HL-60 (cell line): ENCODE data around the gene CACNB3.

Experiments
- DNase-seq, 2 experiments: peaks; one replicate each; pipeline ENCODE4 v3.0.0-alpha.2; 2010 to 2020; ENCODE audit warnings: low read depth in 1 of 2, low spot score in 1 of 2
- H3K27ac ChIP-seq: fragments of 250-450 bp; sonication (Bioruptor Pico); replicated peaks from 2 replicates; pipeline ENCODE4 v1.5.1; 2020; ENCODE audit warnings: mild to moderate bottlenecking, moderate library complexity
- H3K27me3 ChIP-seq: fragments of 250-450 bp; sonication (Bioruptor Pico); 2 replicates; pipeline ENCODE4 v1.5.1; 2021; ENCODE audit warnings: mild to moderate bottlenecking, moderate library complexity; ENCODE audit not compliant: insufficient read depth, poor library complexity, severe bottlenecking
- H3K4me3 ChIP-seq: replicated peaks from 2 replicates; pipeline ENCODE4 v1.5.1; 2011; ENCODE audit warnings: mild to moderate bottlenecking, control low read depth, low read length; ENCODE audit not compliant: insufficient read depth
- GABPA ChIP-seq: IDR thresholded peaks from 2 replicates; pipeline ENCODE4 v1.6.1; 2012; ENCODE audit warnings: low read depth
- POLR2AphosphoS5 ChIP-seq: IDR thresholded peaks from 2 replicates; pipeline ENCODE4 v1.6.1; 2012; ENCODE audit warnings: low read depth
- SPI1 ChIP-seq: IDR thresholded peaks from 2 replicates; pipeline ENCODE4 v1.6.1; 2012; ENCODE audit warnings: low read depth, mild to moderate bottlenecking, borderline replicate concordance
- TF ChIP-seq, protein P1 (sequence below): IDR thresholded peaks from 2 replicates; pipeline ENCODE4 v1.6.1; 2012; ENCODE audit warnings: low read depth; ENCODE audit not compliant: insufficient replicate concordance
- TF ChIP-seq, protein P2 (sequence below): IDR thresholded peaks from one replicate; pipeline ENCODE4 v1.5.1; 2011; ENCODE audit warnings: low read length, control low read depth, inconsistent platforms; ENCODE audit not compliant: insufficient read depth

Gene CACNB3

DNA sequence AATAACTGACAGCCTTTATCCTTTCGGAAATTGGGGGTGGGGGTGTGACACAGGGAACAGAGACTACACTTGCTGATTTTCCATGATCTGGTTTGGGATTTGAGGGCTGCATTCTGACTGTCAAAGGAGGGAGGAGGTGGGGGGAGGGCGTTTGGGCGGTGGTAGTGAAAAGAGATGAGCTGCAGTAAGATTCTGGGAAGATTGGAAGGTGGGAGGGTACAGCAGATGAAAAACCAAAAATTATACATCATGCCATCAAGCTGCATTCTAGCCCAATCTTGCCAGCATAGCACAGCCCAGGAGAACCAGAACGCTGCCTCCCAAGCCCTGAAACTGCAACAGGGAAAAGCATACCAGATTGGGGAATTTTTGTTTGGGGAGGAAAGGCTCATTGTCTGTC, 45.0 kb downstream of the CACNB3 start:
- no peak overlapping the region for H3K4me3 ChIP-seq
- no peaks in the 10 kb centered on the region for H3K27me3 ChIP-seq
- TF ChIP-seq POLR2AphosphoS5 (no peak), SPI1 (no peak), GABPA (no peak)
- TF ChIP-seq, protein P1, sequence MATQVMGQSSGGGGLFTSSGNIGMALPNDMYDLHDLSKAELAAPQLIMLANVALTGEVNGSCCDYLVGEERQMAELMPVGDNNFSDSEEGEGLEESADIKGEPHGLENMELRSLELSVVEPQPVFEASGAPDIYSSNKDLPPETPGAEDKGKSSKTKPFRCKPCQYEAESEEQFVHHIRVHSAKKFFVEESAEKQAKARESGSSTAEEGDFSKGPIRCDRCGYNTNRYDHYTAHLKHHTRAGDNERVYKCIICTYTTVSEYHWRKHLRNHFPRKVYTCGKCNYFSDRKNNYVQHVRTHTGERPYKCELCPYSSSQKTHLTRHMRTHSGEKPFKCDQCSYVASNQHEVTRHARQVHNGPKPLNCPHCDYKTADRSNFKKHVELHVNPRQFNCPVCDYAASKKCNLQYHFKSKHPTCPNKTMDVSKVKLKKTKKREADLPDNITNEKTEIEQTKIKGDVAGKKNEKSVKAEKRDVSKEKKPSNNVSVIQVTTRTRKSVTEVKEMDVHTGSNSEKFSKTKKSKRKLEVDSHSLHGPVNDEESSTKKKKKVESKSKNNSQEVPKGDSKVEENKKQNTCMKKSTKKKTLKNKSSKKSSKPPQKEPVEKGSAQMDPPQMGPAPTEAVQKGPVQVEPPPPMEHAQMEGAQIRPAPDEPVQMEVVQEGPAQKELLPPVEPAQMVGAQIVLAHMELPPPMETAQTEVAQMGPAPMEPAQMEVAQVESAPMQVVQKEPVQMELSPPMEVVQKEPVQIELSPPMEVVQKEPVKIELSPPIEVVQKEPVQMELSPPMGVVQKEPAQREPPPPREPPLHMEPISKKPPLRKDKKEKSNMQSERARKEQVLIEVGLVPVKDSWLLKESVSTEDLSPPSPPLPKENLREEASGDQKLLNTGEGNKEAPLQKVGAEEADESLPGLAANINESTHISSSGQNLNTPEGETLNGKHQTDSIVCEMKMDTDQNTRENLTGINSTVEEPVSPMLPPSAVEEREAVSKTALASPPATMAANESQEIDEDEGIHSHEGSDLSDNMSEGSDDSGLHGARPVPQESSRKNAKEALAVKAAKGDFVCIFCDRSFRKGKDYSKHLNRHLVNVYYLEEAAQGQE: no peak
- TF ChIP-seq, protein P2, sequence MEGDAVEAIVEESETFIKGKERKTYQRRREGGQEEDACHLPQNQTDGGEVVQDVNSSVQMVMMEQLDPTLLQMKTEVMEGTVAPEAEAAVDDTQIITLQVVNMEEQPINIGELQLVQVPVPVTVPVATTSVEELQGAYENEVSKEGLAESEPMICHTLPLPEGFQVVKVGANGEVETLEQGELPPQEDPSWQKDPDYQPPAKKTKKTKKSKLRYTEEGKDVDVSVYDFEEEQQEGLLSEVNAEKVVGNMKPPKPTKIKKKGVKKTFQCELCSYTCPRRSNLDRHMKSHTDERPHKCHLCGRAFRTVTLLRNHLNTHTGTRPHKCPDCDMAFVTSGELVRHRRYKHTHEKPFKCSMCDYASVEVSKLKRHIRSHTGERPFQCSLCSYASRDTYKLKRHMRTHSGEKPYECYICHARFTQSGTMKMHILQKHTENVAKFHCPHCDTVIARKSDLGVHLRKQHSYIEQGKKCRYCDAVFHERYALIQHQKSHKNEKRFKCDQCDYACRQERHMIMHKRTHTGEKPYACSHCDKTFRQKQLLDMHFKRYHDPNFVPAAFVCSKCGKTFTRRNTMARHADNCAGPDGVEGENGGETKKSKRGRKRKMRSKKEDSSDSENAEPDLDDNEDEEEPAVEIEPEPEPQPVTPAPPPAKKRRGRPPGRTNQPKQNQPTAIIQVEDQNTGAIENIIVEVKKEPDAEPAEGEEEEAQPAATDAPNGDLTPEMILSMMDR: no peak
- DNase-seq: no peak
- no peak overlapping the region for H3K27ac ChIP-seq

DNA sequence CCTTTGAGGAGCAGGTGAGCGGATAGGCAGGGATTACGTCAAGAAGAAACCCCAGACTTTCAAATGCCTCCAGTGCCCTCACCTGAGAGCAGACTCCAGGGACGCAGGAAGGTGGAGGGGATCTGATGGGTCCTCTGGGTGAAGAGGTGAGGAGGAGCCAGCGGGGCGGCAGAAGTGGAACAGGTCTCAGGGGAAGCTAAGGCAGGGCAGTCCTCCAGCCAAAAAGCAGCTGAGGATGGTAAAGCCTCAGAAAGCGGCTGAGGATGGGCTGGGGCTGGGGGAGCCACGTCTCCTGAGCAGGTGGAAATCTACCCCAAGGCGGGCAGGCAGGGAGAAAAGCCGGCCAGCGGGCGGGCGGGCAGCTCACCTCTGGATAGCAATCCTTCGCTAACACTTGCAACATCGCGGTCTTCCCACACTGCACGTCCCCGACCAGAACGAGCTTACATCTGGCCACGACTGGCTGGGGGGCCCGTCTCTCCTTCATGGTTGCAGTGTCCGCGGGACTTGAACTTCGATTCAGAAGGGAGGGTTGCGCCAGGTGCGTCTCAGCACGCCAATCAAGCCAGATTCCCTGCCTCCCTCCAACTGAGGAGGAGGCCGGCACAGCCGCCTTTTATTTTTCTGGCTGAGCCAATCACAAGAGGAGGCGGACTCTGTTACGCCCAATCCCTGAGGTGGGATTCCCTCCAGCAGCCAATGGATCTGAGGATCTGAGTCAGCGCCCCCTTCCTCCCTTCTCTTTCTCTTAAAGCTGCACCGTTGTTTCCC, 47.2 kb downstream of the CACNB3 start, which contains the start of gene RND1:
Gene RND1 (minus strand): TSS at position 590 of the 771 bp plus-strand sequence. CDS start 103 bp downstream, at position 487.
- peak within 1 kb of the TSS; percentile 60 for H3K4me3 ChIP-seq
- TF ChIP-seq, protein P2: no peak
- TF ChIP-seq SPI1: peak; percentile 24; the same call in 1 of the 2 replicates
- TF ChIP-seq POLR2AphosphoS5: peak; percentile 74; the same call in 1 of the 2 replicates
- no peak within 1 kb of the TSS for H3K27ac ChIP-seq
- DNase-seq: peak; percentile 50 to 88
- H3K27me3 ChIP-seq: no peaks in the 10 kb centered on the region

DNA sequence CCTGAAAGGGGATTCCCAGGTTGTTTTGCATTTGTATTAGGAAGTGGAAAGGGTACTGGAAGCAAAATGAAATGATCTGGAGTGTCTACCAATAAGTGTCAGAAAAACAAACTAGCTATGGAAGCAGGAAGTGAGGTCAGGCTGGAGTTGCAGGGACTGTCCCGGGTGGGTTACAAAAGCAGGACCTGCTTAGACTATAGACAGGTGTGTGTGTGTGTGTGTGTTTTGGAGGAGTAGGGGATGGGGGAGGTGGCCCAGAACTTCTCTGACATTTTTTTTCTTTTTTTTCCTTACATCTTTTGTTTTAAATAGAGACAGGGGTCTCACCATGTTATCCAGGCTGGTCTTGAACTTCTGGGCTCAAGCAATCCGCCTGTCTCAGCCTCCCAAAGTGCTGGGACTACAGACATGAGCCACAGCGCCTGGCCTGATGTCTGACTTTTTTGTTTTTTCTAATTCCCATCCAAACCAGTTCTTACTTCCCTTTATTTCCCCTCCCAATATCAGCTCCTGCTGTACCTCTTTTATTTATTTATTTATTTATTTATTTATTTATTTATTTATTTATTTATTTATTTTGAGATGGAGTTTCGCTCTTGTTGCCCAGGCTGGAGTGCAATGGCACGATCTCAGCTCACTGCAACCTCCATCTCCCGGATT, 47.9 kb downstream of the CACNB3 start:
- H3K4me3 ChIP-seq: peak overlapping the region; percentile 60
- no peak for DNase-seq
- TF ChIP-seq, protein P1: no peak
- no peak for TF ChIP-seq POLR2AphosphoS5
- no peak for TF ChIP-seq GABPA
- no peak for TF ChIP-seq SPI1
- TF ChIP-seq, protein P2: no peak
- no peak overlapping the region for H3K27ac ChIP-seq
- no peaks in the 10 kb centered on the region for H3K27me3 ChIP-seq
